ENCODE results near the gene SOX3.

SOX3 gene

DNA sequence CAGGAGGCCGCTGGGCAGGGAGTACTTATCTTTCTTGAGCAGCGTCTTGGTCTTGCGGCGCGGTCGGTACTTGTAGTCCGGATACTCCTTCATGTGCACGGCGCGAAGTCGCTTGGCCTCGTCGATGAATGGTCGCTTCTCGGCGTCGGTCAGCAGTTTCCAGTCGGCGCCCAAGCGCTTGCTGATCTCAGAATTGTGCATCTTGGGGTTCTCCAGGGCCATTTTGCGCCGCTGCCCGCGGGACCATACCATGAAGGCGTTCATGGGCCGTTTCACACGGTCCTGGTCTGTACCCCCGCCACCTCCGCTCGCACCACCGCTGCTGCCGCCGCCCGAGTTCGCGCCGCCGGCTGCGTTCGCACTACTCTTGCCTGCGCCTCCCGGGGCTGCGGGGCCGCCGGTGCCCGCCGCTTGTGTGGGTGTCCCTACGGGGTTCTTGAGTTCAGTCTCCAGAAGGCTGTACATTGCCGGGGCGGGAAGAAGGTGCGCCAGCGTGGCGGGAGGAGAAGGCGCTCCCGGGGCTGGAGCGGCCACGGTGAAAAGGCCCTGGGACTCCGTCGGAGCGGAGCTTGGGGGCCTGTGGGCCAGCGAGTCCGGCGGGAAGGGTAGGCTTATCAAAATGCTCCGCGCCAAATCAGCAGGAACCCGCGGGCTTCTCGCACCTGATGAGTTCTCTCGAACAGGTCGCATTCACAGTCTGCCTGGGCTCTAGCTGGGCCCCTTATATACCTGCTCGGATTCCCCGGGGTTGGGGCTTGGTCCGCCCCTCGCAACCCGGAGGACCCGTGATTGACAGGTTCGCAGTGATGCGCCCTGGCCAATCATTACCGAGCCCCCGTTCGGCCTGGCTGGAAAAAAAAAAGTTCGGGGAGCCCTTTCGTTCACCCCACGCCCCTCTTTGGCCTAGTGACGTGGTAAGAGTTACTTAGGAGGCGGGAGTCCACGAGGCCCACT, at the start of gene SOX3:
Gene SOX3 (minus strand): TSS at position 699 of the 954 bp plus-strand sequence. CDS start 9 bp downstream, at position 690.
- peak; percentile 45 for DNase-seq

DNA sequence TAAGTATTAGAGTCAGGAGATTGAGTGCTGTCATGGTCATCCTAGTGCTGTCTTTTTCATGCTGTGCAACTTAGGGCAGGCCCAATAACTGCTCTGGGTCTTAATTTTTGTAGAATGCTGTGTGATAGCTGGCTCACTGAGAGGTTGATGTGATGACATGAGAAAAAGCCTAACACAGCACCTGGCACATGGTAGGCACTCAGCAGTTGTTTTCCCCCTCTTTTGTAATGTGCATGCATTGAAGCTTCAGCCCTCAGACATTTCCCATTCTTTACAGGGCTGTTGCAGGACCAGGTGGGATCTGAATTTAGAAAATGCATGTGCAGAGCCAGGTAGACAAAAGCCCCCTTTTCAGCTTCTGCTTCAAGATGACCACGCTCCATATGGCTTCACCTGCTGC, 44.1 kb upstream of the SOX3 start:
- no peak for DNase-seq

DNA sequence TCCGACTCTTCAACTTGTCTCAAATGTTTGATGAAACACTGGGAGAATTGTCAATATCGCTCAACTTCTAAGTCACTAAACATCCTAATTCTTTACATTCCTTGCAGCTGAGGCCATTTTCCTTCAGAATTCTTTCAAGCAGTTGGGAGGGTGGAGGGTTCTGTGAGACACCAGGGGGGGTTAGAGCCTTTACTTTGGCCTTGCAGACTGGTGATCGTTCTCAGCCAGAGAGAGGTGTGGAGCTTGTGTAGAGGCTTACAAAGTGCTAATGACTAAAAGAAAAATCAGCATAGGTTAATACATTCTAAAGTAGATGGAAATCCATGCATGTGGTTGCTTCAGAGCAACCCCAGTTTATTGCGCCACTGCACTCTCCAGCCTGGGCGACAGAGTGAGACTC, 21.3 kb upstream of the SOX3 start:
- DNase-seq: no peak

DNA sequence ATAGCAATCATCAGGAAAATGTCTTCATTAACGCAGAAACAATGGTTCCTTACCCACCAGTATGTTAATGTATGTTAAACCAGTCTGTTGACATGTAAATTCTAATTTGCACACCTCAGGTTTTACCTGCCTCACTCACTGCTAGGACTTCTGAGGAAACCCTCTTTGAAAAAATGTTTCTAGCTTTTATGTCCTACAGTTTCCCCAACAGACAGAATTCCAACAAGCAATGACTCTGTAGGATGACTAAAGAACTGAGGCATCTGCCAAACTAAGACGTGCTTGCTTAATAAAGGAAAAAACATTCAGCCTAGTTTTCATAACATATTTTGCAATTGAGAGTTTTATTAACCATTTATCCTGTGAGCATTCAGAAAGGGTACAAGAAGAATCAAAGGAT, 20.6 kb upstream of the SOX3 start:
- no peak for DNase-seq

DNA sequence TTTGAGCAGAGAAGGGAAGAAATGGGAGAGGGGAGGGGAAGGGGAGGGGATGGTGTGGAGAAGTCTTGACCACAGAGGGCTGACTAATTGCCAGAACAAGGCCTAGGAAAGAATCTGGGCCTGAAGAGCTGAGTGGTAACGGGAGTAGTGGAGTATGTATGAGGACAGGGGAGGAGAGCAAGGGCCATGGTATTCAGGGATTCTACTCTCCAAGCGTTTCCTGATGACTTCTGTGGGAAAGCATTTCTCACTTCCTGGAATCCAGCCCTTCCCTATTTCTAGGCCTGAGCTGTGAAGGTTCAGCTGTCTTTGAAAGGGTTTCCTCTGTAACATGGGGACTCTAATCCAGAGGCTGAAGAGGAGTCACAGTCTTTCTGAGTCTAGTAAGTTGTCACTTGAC, 19.7 kb upstream of the SOX3 start:
- no peak for DNase-seq

DNA sequence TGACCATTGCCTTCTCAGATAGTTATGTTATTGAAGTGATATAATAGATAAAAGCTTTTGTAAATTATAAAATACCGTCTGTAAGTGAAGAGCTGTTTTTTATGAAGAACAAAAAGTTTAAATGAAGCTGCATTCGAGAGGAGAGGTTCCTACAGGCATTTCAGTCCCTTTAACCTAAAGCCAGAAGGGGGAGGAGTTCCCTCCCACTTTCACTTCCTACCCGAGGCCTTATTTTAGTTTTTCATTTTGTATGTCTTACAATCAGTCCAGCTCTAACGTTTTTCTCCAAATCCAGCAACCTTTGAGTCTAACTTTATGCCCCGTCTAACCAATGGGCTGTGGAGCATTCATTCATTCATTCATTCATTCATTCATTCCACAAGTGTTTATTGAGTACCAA, 16.5 kb upstream of the SOX3 start:
- no peak for DNase-seq

DNA sequence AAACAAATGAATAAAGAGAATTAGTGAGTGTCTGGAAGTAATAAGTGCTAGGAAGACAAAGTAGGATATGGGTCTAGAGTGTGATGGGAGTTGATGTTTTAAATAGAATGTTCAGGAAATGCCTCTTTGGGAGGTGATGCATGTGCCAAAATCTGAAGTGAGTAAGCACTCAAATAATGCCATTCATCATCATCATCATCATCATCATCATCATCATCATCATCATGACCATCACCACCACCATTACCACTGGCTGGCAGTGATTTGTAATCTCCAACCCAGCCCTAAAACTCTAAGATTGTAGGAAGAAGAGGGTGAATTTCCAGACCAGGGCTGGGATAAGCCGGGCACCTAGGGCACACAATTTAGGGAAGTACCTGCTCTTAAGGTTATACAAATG, 9.7 kb upstream of the SOX3 start:
- DNase-seq: no peak

DNA sequence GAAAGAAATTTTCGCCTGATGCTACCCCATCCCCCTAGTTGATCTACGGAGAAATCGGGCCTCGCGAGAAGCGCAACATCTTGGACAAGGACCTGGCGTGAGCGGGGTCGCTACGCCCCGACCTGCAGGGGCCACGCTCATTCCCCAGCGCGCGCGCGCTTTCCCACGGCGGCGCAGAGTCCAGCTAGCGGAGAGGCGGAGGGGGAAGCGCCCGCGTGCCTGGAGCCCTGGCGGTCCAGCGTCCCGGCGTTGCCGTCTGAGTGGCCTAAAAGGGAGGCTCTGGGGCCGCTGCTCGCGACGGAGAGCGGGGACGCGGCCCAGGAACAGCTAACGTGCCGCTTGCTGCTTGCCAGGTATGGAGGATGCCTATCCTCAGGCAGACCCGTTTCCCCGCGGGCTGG, 6.0 kb upstream of the SOX3 start:
- no peak for DNase-seq

DNA sequence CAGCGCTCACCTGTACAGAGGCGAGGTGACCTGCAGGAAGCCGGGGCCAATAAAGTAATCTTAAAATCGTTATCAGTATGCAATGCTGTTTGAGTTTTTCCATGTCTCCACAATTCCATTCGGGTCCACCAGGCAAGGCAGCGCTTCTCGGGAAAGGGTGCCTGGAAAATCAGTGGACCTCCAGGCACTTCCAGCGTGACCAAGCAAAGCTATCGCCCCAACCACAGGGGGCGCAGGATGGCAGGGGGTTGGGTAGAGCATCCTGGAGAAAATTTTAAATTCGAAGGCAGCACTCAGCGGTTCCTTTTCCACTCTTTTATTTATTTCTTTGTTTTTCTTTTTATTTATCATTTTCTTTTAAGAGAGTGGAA, 5.4 kb upstream of the SOX3 start:
- no peak for DNase-seq

DNA sequence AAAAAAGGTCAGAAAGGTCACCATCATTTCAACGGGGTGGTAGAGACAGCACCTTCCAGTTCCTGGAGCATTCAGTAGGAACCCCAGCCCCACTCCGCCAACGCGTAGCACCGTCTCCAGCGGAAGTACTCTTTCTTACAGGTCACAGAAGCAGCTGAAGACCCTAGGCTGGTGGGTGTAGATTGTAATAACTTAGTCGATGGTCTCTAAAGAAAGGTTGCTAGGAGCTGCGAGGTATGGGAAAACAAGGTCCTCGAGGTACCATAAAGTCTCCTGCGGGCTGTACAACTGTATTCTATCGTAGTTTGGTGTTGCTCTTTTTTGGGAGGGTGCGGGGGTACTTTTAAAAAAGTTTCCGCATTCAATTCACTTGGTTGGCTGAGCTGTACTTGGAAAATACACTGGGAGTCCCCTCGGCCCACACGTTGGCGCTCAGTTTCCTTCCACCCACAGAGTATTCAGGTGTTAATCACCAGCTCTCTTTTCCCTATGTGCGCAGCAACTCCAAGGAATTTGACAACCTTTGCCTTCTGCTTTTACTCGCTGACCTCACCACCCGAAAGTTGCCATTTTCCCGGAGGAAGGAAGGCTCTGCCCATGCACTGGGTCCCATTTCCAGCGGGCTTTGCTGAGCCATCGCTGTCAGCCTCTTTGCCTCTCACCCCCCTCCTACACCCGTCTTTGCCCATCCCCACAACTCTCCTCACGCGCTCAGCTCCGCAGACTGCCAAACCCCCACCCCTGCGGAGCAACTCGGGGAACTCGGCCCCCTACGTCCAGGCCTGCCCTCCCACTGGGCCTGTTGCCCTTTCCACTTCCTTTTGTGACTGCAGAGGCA, 4.8 kb upstream of the SOX3 start:
- DNase-seq: no peak

DNA sequence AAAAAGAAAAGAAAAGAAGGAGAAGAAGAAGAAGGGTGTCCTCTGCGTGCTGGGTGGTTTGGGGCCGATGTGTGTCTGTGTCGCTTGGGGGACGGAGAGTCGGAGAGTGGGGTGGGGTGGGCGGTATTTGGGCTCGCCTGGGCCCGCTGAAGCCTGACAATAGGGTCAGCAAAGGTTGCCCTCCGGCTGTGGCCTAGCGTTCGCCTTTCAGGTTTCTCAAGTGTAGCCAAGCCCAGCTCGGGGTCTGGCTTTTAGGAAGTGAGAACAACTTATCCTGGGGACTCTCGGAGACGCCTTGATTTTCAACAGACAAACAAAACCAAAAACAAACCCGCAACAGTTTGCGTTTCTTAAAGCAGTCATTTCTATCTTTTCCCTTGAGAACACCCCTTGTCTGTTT, 4.1 kb upstream of the SOX3 start:
- no peak for DNase-seq

DNA sequence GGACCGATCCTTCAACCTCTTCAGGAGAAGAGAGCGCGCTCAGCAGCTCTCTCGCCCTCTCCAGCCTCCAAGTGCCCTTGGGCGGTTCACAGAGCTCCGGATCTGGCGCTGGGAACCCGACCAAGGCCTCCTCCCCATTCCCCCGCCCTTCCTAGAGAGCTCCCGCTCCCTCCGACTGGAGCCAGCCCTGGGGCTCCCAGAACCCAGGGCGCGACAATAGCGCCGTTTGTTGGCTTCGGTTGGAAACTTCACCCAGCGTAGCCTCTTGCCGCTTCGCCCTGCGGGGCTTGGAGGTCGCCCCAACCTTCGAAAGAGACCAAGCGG, 3.1 kb upstream of the SOX3 start:
- DNase-seq: no peak

DNA sequence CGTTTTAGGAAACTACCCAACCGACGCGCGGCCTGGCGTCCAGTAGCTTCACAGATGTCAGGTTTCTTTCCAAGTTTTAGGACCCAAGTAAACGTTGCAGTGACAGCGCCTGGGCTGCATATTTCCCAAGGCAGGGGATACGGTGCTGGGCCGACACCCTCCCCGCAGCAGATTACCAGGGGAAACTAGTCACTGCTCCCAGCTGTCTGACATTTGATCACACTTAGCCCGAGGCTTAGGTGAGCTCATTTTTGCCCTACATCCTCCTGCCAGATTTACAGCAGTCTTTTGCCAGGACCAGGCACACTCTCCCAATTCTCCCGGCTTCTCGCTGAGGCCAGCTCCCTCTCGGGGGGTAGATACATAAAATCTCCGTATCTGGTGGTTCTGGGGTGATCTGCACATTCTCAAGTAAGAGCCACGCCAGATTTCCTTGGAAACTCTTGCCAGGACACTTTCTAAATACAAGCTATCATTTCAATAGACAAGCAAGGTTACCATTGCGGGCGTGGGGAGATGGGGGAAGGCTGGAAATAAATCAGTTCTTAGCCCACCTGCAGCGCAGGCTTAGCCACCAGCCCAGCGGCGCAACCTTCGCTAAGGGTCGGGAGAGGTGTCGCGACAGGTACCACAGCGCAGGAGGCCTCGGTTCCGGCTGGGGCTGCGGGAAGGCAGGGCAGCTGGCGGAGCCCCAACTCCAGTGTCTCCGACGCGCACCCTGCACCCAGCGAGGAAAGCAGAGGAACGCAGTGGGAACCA, 2.5 kb upstream of the SOX3 start:
- DNase-seq: peak; percentile 3

DNA sequence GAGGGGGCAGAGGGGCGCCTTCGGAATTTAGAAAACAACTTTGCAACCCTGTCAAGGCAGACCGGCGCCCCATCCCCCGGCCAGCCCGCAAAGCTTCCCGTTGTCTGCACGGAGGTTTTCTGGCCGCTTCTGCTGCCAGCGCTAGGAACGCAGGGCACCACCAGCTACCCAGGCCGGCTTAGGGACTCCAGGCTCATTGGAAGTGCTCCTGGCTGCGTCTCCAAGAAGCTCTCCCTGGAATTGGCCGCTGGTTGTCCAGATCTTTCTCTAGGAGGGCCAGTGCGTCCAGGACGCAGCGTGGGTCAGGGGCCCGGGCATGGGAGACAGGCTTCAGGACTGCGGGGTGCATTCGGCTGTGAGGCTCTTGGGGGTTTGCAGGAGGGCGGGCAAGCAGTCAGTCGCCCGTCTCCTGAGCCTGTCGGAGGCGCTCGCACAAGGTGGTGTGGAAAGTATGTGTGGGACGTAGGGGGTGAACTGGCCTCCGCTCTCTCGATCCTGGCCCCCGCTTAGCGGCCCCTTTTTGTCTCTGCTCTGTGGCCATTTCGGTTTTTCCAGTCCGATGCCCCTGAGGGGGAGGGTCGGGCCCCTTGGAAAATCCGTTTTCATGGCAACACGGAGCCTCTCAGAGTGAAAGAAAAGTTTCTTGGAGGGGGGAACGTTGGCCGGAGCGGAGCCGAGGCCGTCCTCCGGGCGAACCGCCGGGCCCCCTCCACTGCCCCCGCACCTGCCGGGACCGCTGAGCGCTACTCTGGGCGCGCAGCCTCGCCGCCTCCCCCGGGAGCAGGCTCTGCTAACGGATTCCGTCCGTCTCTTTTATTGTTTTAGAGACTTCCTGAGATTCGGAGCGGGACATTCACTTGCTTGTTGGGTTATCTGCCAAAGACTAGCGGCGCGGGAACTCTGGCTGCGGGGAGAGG, 810 bp upstream of the SOX3 start:
- no peak for DNase-seq

DNA sequence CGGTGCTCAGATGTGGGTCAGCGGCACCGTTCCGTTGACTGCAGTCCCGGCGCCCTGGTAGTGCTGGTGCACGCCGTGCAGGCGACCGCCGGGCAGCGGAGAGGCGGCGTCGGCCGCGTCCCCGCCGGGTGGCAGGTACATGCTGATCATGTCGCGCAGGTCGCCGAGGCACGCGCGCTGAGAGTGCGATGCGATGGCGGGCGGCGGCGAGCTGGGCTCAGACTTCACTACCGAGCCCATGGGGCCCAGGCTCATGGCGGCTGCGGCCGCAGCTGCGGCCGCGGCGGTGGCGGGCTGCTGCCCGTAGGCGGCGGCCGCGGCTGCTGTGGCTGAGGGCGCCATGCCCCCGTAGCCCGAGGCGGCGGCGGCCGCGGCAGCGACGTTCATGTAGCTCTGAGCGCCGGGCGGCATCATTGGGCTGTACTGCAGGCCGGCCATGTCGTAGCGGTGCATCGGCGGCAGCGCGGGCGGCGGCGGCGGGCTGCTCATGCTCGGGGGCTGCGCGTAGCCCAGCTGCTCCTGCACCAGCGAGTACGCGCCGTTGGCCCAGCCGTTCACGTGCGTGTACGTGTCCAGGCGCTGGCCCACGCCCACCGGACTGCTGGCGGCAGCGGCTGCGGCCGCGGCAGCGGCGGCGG, 1.0 kb downstream of the SOX3 start:
- DNase-seq: peak; percentile 56

DNA sequence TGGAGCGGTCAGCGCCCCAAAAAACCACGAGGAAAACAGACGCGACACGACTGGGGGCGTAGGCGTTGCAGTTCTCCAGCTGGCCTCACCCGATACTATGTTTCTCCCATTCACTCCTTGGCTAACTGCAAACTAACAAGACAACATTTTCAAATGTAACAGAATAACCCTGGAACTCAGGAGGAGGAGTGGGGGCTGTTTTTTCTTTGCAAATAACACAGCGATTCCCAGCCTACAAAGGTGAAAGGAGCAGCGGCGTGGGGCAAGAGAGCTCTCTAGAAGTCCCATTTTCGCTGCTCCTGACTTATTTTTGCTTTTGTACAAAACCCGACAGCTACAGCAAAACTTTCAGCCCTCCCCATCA, 1.6 kb downstream of the SOX3 start:
- DNase-seq: no peak

DNA sequence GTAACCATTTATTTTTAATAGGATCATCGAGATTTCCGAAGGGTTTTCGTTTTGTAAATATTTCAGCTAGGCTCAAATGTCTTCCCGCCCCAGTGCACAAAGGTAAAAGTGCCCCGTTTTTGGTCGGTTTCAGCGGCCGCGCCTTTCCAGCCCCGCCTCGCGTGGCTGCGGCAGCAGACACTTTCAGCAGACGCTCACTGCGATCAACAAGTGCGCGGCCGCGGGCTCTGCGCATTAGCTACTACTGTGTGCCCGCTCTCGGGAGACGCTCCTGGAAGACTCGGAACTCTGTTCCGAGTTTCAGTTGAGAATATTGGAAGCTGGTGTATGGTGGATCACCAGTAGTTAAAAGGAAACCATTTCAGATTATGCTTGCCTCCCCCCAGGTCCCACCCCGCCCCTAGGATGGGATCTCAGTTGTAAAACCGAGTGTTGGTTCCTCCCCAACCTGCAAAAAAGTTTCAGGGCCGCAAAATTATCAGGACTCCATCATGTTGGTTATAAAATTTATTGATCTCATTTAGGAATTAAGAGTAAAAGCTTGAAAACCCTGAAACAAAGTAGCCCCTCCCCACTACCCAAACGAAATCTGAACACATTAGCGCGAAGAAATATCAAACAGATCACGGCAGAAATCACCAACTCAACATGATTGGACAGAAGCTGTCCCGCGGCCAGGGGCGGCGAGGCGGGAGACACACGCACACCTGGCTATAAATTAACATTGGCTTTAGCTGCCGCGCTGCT, 2.2 kb downstream of the SOX3 start:
- peak; percentile 30 for DNase-seq

DNA sequence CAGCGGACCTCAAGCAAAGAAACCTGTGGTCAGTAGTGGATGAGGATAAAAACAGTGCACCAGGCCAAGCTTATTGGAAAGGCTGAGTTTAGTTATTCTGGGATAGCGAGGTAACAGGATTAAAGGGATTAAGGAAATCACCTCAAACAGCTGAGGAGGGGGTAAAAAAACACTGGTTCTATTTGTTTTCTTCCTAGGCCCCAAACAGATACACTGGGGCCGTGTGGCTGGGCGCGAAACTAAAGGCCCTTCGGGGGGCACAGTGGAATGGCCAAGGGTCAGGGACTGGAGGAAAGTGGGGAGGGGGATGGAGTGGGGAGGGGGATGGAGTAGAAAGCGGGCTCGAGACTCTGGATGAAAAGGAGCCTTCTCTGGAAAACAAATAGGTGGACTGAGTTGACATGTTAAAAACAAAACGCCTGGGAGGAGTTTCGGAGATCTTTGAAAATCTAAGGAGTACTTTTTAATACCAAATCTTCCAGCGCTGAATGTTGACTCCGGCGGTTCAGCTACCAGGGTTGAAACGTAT, 2.9 kb downstream of the SOX3 start:
- peak; percentile 64 for DNase-seq

DNA sequence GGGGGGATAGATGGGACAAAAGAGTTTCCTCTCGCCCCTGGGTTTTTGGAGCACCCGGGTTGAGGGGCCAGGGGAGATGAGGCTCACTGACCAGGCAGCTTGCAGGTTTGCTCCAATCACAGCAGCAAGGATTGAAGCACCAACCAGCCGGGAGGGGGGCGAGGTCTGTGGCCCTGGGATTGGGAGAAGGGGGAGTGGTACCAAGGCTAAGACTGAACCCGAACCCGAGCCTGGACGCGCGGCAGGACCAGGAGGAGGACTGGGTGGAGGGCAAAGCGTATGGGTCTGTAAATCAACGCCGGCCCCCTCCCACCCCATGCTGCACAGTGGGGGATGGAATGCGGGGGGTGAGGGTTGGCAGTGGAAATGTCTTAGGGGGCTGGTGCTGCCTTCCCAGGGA, 3.5 kb downstream of the SOX3 start:
- no peak for DNase-seq

DNA sequence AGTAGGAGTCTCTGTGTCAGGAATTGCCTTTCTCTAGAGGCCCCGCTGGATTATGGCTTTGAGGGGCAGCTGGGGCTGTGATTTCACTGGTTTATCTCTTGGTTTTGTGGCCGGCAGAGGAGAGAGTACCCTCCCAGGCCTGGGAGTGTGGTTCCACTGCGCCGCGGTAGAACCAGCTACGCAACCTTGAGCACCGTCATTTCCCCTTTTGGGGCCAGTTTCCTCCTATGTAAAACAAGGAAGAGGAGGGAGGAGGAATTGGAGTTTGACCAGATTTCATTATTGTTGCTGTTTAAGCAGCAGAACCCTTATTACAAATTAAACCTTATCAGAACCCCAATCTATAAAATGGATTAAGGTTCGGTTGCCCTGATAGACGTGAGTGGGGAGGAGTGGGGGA, 4.4 kb downstream of the SOX3 start:
- DNase-seq: no peak

DNA sequence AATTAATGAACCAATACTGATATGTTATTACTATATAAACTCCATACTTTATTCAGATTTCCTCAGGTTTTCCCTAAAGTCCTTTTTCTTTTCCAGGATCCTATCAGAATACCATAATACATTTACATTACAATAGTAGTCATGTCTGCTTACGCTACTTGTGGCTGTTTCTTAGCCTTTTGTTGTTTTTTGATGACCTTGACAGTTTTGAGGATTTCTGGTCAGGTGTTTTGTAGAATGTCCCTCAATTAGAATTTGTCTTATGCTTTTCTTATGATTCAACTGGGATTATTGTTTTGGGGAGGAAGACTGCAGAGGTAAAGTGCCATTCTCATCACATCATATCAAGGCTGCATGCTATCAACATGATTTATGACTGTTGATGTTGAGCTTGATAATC, 9.1 kb downstream of the SOX3 start:
- DNase-seq: no peak

Data from NCI-H82 (cell line).